ENCODE measurements around the gene SLC50A1.

The SLC50A1 gene

DNA sequence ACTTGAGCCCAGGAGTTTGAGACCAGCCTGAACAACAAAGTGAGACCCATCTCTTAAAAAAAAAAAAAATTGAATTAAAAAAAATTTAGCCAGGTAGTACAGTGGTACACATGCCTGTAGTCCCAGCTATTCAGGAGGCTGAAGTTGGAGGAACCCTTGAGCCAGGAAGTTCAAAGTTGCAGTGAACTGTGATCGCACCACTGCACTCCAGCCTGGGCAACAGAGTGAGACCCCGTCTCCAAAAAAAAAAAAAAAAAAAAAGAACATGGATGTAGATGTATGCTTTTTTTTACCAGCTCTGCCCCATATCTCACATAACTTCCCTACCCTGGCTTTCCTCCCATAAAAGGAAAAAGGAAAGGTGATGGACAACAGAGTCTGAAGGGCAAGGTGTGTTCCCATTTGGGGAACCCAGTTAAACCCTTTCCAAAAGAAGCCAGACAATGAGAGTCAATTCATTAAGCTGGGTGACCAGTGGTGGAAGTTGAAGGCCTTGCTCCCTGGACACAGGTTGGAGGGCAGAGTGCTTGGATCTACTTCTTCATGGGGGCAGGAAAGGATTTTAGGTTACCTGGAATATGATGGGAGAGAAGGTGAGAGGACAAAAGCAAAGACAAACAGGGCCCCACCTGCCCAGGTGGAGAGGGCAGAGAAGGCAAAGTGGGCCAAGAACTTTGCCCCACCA lies 34.6 kb downstream of the SLC50A1 start:
- DNase-seq (ENCODE audit: low read depth in 3 of 3), result no peak

DNA sequence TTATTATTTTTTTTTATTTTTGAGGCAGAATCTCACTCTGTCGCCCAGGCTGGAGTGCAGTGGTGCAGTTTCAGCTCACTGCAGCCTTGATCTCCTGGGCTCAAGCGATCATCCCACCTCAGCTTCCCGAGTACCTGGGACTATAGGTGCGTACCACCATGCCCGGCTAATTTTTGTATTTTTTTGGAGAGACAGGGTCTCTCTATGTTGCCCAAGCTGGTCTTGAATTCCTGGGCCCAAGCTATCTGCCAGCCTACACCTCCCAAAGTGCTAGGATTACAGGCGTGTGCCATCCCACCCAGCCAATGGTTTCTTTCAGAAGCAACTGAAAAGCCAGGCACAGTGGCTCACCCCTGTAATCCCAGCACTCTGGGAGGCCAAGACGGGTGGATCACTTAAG lies 35.2 kb downstream of the SLC50A1 start:
- no peak for DNase-seq (ENCODE audit: low read depth in 3 of 3)

DNA sequence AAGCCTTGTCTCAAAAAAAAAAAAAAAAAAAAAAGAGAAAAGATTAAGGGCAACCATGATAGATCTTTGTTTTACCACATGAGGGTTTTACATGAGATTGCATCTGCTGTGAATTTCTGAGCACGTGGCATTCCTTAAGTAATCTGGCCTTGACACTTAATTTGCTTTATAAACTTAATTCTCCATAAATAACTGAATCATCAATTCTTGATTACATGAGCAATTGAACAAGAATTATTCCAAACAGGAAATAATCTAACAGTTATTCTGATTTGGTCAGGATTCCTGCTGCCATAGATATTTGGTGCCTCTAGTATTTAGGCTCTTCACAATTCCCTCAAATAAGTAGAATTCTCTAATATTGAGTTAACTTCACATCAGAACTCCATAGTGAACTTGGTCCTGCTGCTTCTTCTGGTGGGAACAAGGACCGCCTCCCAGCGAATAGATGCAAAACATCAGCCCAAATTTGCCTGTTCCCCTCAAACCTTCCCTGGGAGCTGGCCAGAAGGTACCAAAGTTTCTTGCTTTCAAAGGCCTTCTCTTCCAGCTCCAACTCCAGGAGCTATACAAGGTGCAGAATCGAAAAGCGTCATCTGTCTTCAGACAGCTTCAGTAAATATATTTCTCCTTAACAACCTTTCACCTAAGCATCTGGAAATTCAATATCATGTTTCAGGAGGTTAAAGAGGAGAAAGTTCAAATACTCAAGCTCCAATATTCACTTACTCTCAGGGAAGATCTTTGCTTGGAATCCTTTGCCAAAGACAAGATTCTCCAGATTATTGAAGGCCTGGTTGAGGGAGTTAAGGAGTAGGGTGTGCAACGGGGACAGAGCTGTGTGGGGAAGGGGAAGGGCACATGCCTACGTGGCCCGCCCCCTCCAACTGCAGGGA lies 36.4 kb downstream of the SLC50A1 start:
- no peak for DNase-seq (ENCODE audit: low read depth in 3 of 3)

DNA sequence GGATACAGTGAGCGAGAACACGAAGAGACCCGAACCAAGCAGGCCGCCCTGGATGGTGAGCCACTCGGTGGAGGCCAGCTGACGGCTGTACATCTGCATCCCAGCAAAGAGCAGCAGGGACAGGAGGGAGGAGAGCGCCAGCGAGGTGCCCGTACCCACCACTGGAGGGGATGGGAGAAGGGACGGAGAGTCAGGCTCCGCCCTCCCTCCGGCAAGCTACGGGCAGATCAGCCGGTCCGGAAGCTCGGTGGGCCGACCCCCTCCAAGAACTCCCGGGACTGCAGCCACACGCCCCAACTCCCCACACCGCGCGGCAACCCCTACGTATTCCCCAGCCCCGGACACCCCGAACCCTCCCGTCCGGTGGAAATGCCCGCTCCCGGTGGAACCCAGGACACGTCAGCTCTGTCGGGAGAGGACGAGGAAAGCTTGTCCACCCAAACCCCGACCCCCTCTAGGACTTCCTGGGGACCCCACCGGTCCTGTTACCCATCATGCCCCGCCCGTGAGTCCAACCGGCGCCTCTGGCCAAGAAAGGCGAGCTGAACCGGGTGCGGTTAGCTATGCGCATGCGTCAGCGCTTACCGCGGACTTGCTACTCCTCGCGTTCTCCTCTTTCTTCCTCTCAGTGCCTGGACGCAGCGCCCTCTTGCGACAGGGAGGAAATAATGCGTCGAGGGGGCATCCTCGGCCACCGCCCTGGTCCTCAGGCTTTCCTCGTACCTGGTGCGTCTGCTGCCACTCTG lies 37.3 kb downstream of the SLC50A1 start, which contains the start of gene KRTCAP2:
KRTCAP2 (minus strand) TSS at position 573 of the 746 bp plus-strand sequence; CDS start at position 493, 80 bp downstream.
- peak; percentile 89 to 95 (median 94) for DNase-seq (ENCODE audit: low read depth in 3 of 3)

DNA sequence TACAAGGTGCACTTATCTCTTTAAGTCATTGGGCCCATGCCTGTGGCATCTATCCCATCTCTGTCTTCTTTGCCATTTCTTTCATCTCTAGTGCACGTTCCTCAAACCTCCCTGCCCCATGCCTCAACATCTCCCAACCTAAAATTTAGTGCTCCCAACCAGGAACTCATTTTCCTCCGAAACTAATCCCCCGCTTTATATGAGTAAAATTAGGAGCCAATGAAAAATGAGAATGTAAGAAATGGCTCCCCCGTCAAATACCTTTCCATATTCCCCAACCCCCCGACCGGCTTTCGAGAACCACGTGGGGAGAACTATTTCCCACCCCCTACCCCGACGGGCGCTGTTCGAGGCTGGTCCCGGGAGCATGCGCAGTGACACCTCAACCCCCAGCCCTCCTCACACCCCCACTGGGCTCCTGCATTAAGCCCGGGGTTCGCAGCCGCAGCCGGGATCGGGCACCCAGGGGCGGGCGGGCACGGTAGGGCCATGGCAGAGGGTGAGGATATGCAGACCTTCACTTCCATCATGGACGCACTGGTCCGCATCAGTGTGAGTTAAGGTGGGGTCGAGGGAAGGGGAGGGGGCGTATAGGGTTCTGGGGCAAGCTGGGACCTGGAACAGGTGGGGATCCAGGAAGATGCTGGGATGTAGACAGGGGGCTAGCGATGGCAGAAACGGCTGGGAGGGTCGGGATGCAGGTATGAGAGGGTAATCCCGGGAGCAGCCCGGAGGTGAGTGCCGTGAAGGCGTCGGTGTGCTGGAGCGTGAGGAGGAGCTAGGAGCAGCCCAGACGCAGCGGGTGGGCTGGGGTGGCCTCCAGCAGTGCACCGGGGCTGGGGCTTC lies 38.0 kb downstream of the SLC50A1 start, which contains the start of gene TRIM46:
TRIM46 (plus strand) TSS at position 372 of the 846 bp plus-strand sequence; CDS start at position 490, 118 bp downstream.
- DNase-seq (ENCODE audit: low read depth in 3 of 3), result peak; percentile 54 to 78 (median 64)

DNA sequence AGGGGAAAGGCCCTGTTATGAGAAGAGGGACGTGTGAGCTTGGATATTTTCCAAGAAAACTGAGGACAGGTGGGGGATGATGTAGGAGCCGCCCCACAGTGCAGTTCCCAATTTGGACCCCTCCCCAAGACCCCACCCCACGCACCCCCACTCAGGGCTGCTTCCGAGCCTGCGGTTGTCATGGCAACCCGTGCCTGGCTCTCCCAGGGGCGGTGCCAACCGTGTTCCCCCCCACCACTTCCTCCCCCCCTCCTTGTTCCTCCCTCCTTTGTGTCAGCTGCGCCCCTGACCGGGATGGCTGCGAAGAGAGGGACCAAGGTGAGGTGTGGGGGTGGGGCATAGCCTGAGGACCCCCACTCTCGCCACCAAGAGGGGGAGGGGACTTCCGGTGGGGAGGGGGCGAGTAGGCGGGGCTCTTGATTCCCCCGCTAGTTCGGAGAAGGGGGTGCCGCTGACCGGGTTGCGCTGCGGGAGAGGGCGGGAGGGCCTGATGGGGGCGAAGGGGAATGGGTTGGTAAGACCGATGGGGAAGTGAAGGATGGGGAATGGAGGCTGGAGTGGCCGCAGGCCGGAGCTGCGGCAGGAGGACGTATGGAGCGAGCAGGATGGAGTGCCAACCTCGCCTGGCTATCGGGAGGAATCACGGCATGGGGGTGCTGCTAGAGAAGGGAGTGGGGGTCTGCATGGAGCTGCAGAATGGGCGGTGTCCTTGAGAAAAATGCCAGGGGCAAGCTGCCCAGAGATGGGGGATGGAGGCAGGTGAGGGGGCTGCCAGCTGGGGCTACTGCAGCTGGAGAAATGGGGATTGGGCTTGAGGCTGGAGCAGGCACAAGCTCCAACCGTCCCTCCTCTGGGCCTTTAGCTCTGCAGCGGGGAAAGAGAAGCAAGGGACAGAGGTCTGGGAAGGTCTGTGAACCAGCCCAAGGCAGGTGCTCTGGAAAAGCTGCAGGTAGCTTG lies 39.0 kb downstream of the SLC50A1 start:
- peak in 1 of 3 experiments; percentile 54 for DNase-seq (ENCODE audit: low read depth in 3 of 3)

DNA sequence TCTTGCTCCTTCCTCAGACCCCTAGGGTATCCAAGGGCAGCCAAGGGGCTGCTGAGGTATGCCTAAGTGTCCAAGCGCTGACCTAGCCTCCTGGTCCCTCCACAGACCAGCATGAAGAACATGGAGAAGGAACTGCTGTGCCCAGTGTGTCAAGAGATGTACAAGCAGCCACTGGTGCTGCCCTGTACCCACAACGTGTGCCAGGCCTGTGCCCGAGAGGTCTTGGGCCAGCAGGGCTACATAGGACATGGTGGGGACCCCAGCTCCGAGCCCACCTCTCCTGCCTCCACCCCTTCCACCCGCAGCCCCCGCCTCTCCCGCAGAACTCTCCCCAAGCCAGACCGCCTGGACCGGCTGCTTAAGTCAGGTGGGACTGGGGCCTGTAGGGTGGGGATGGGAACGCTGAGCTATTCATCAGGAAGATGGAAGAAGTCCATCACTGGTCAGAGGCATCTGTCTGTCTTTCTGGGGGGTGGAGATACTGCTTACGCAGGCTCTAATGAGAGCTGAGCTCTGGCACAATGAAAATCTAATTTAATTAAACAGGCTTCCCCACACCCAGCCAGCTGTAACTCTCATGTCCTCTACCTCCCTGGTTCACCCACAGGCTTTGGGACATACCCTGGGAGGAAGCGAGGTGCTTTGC lies 39.8 kb downstream of the SLC50A1 start:
- no peak for DNase-seq (ENCODE audit: low read depth in 3 of 3)

DNA sequence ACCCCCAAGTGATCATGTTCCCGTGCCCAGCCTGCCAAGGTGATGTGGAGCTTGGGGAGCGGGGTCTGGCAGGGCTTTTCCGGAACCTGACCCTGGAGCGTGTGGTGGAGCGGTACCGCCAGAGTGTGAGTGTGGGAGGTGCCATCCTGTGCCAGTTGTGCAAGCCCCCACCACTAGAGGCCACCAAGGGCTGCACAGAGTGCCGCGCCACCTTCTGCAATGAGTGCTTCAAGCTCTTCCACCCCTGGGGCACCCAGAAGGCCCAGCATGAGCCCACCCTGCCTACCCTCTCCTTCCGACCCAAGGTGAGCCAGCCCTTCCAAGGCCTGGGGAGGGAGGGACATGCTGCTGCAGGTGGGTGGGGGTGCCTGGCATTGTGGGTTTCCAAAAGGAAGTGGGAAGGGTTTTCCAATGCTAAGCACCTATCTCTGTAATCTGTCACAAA lies 40.3 kb downstream of the SLC50A1 start:
- no peak for DNase-seq (ENCODE audit: low read depth in 3 of 3)

DNA sequence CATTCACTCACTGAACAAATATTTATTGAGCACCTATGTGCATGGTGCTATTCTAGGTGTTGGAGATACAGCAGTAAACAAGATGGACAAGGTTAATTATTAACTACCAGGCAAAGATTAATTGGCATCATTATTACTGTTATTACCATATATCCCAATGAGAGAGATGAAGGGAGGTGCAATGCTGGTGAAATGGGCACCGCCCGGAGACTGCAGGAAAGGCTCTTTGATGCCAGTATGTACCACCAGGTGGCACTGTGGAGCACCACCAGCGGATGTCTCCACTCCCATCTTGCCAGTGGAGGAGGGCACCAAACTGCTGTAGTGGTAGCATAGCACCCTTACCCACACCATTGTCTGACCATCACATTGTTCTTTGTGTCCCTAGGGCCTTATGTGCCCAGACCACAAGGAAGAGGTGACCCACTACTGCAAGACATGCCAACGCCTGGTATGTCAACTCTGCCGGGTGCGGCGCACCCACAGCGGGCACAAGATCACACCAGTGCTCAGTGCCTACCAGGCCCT lies 41.0 kb downstream of the SLC50A1 start:
- peak; percentile 73 to 85 (median 81) for DNase-seq (ENCODE audit: low read depth in 3 of 3)

DNA sequence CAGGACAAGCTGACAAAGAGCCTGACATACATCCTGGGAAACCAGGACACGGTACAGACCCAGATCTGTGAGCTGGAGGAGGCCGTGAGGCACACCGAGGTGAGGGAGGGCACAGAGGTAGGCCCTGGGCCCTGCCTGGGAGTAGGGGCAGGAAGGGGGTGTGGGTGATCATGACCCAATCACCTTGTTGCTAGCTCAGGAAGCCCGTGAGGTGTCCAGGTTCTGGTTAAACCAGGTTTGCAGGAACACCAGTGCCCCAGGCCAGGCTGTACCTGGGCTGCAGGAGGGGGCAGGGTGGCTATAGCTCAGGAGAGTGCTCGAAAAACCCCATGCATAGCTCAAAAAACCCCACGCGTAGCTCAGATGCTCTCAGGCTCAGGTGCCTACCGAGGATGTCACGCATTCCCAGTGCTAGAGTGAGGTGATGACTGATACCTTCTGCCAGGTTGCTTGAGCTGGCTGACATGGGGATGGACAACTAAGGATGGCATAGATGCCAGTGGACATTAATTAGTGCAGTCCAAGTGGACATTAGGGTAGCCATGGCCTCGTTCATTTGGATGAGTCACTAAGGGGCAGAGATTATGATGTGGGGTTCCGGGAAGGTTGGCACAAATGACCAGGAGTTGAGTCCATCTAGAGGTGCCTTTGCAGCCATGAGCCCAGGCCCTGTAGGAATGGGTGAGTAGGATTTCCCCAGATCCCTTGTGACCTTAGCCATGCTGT lies 41.7 kb downstream of the SLC50A1 start:
- DNase-seq (ENCODE audit: low read depth in 3 of 3), result no peak

DNA sequence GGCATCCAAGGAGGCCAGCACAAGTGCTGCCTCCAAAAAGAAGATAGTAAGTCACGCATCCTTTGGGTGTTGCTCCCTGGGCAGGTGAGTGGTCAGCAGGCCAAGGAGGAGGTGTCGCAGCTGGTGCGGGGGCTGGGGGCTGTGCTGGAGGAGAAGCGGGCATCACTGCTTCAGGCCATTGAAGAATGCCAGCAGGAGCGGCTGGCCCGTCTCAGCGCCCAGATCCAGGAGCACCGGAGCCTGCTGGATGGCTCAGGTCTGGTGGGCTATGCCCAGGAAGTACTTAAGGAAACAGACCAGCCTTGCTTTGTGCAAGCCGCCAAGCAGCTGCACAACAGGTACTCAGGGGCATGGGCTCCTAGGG lies 42.2 kb downstream of the SLC50A1 start:
- DNase-seq (ENCODE audit: low read depth in 3 of 3), result no peak

DNA sequence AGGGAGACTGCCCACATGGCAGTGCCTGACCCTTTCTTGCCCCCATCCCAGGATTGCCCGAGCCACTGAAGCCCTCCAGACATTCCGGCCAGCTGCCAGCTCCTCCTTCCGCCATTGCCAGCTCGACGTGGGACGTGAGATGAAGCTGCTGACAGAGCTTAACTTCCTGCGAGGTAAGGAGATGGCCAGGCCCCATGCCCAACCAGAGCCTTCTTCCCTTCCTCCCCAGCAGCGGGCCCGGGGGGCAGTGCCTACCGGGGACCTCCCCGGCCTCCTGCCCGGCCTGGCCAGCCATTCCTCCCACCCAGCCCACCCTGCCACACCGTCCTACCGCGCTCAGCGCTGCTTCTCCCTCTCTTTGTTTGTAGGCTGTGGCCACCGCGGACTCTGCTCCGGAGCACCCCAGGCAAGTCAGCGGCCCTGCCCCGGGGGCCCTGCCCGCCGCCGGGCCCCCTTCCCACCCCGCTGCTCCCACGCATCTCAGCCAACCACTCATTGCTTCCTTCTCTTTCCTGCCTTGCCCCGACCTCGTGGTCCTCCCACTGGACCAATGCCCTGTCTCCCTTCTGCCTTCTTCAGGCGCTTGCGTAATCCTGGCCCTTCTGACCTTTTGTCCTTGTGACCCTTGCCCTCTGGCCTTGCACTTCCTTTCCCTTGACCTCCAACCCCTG lies 42.9 kb downstream of the SLC50A1 start:
- DNase-seq (ENCODE audit: low read depth in 3 of 3), result no peak

DNA sequence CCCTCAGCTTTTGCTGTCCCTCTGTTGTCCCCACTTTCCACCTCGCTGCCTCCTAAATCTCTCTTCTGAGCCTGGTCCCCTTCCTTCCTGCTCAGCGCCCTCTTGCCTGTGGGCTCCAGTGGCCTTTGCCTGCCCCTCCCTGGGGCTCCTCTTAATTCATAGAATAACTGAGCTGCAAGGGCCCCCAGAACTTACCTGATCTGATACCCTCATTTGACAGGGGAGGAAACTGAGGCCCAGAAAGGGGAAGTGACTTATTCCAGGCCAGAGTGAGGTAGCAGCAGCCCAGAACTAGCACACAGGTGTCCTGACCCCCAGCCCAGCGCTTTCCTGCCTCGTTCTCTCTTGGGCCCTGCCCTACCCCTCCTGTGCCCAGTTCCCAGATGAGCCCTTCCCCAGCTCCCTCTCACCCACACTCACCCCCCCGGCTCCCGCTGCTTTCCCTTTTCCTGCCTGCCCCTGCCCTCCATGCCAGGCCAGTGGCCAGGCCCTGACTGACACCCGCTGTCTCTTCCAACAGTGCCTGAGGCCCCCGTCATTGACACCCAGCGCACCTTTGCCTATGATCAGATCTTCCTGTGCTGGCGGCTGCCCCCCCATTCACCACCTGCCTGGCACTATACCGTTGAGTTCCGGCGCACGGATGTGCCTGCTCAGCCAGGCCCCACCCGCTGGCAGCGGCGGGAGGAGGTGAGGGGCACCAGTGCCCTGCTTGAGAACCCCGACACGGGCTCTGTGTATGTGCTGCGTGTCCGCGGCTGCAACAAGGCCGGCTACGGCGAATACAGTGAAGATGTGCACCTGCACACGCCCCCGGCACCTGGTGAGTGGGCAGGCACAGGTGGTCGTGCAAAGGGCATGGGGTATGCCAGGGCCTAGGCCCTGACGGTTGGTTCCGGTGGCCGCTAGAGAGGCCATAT lies 43.7 kb downstream of the SLC50A1 start:
- no peak for DNase-seq (ENCODE audit: low read depth in 3 of 3)

DNA sequence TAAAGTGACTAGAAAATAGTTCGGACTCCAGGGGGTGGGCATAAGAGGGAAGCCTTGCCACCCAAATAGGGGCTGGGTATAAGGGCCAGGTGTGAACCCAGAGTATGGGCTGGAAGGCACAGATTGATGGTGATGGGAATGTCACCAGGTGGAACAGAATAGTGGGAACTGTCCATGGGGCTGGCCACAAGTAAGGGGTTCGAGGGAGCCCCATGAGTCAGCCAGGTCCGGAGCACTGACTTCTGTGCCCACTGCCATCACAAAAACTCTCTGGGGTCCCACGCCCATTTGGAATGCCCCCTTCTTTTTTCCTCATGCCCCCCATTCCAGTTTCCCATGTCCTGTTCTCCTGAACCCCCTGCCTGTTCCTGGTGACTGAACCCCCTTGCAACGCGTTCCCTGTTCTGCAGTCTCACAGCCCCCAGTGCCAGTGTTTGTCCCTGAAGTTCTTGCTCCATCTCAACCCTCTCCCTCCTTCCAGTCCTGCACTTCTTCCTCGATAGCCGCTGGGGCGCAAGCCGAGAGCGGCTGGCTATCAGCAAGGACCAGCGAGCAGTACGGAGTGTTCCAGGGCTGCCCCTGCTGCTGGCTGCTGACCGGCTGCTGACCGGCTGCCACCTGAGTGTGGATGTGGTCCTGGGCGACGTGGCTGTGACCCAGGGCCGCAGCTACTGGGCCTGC lies 45.9 kb downstream of the SLC50A1 start:
- no peak for DNase-seq (ENCODE audit: low read depth in 3 of 3)

DNA sequence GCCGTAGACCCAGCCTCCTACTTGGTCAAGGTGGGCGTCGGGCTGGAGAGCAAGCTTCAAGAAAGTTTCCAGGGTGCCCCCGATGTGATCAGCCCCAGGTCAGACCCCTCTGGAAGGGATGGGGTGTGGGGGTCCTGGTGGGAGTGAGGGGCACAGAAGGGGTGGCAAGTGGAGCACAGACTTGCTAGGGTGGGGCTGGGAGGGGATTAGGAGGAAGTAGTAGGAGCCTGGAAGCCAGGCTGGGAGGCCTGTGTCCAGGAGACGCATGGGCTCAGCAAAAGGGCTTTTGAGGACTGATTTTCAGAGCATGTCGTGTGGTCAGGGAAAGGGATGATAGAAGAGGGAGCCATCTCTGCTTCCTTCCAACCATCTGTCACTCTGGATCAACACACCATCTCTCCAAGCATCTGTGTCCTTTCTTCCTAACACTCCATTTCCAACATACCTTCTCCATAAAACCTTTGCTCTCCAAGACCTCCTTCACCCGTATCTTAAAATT lies 46.4 kb downstream of the SLC50A1 start:
- DNase-seq (ENCODE audit: low read depth in 3 of 3), result no peak

DNA sequence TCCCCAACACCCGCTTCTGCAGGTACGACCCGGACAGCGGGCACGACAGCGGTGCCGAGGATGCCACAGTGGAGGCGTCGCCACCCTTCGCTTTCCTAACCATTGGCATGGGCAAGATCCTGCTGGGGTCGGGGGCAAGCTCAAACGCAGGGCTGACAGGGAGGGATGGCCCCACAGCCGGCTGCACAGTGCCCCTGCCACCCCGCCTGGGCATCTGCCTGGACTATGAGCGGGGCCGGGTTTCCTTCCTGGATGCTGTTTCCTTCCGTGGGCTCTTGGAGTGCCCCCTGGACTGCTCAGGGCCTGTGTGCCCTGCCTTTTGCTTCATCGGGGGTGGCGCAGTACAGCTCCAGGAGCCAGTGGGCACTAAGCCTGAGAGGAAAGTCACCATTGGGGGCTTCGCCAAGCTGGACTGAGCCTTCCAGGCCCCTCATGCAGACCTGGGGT lies 48.1 kb downstream of the SLC50A1 start:
- no peak for DNase-seq (ENCODE audit: low read depth in 3 of 3)

All from stimulated activated CD4-positive, alpha-beta T cell treated with anti-CD3 and anti-CD28 coated beads, TNF-alpha, amount 100 ng/mL, for 24 hours (primary cell).